HEK293 (cell line): ENCODE measurements around the gene TTLL9.

Source experiments
- BCL11A ChIP-seq: fragments of 450-650 bp; formaldehyde crosslinking; IDR thresholded peaks from 2 replicates; pipeline ENCODE4 v1.5.1; 2016; ENCODE audit warnings: low read depth, missing biosample characterization, missing genetic modification characterization
- EGR2 ChIP-seq: fragments of 450-650 bp; formaldehyde crosslinking; IDR thresholded peaks from 2 replicates; pipeline ENCODE4 v1.5.1; 2016; ENCODE audit warnings: low read depth, missing biosample characterization, missing genetic modification characterization
- OVOL3 ChIP-seq: fragments of 450-650 bp; formaldehyde crosslinking; IDR thresholded peaks from 2 replicates; pipeline ENCODE4 v1.5.1; 2016; ENCODE audit warnings: missing biosample characterization, missing genetic modification characterization
- SP7 ChIP-seq: fragments of 450-650 bp; formaldehyde crosslinking; IDR thresholded peaks from 2 replicates; pipeline ENCODE4 v1.5.1; 2016; ENCODE audit warnings: missing biosample characterization, missing genetic modification characterization
- TSHZ1 ChIP-seq: fragments of 450-650 bp; formaldehyde crosslinking; IDR thresholded peaks from 2 replicates; pipeline ENCODE4 v1.5.1; 2016; ENCODE audit warnings: missing biosample characterization, missing genetic modification characterization, borderline replicate concordance
- ZNF146 ChIP-seq: fragments of 450-650 bp; formaldehyde crosslinking; IDR thresholded peaks from 2 replicates; pipeline ENCODE4 v1.5.1; 2016; ENCODE audit warnings: missing biosample characterization, missing genetic modification characterization
- ZNF184 ChIP-seq: fragments of 450-650 bp; IDR thresholded peaks from 2 replicates; pipeline ENCODE4 v1.5.1; 2018; ENCODE audit warnings: missing biosample characterization, mild to moderate bottlenecking, missing genetic modification characterization
- ZNF24 ChIP-seq: fragments of 450-650 bp; formaldehyde crosslinking; IDR thresholded peaks from 2 replicates; pipeline ENCODE4 v1.5.1; 2016; ENCODE audit warnings: missing biosample characterization, missing genetic modification characterization
- ZNF600 ChIP-seq: fragments of 450-650 bp; formaldehyde crosslinking; IDR thresholded peaks from 2 replicates; pipeline ENCODE4 v1.5.1; 2016; ENCODE audit warnings: missing biosample characterization, missing genetic modification characterization
- TF ChIP-seq, protein P1 (sequence below): fragments of 450-650 bp; formaldehyde crosslinking; IDR thresholded peaks from 2 replicates; pipeline ENCODE4 v1.5.1; 2016; ENCODE audit warnings: missing biosample characterization, missing genetic modification characterization

DNA sequence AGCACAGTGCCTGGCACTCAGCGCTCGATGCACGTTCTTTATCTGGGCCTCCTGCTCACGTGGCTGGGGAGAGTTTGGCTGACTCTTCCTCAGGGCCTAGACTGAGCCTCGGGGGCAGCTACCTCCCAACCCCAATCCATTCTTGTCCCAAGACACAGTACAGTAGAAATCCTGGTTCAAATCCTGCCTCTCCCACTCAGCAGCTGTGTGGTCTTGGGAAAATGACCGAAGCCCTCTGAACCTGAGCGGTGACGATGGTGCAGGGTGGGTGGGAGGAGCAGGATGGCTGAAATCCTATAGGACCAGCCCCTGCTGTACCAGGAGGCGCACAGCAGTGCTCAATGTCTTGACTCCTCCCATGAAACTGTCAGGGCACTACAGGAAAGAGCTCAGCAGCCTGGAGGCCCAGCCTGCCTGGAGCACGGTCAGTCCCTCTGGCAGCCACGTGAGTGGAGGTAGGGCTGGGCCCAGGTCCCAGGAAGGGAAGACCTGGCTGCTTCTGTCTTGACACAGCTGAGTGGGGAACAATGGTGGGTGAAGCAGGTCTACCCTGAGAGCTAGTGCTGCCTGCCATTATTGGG is 49.9 kb downstream of the TTLL9 start:
- TF ChIP-seq, protein P1, sequence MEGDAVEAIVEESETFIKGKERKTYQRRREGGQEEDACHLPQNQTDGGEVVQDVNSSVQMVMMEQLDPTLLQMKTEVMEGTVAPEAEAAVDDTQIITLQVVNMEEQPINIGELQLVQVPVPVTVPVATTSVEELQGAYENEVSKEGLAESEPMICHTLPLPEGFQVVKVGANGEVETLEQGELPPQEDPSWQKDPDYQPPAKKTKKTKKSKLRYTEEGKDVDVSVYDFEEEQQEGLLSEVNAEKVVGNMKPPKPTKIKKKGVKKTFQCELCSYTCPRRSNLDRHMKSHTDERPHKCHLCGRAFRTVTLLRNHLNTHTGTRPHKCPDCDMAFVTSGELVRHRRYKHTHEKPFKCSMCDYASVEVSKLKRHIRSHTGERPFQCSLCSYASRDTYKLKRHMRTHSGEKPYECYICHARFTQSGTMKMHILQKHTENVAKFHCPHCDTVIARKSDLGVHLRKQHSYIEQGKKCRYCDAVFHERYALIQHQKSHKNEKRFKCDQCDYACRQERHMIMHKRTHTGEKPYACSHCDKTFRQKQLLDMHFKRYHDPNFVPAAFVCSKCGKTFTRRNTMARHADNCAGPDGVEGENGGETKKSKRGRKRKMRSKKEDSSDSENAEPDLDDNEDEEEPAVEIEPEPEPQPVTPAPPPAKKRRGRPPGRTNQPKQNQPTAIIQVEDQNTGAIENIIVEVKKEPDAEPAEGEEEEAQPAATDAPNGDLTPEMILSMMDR (tag by site-specific recombination): no peak
- TF ChIP-seq OVOL3 (no peak), EGR2 (tag by site-specific recombination) (no peak), ZNF24 (tag by site-specific recombination) (no peak), TSHZ1 (tag by site-specific recombination) (no peak), ZNF600 (no peak), BCL11A (tag by site-specific recombination) (no peak), SP7 (tag by site-specific recombination) (no peak), ZNF184 (tag by site-specific recombination) (no peak), ZNF146 (tag by site-specific recombination) (no peak)
